WI38 (cell line): ENCODE data around the gene AOC2.
"Not testable (repeated sequence)": the region's sequence is repeated elsewhere in the genome, so short reads cannot be mapped to it uniquely, and the experiment has no call there.

Source experiments
- H3K4me3 ChIP-seq: 2 replicates; pipeline ENCODE4 v1.5.1; 2011; ENCODE audit warnings: low read depth, mild to moderate bottlenecking, control low read depth, low read length
- CTCF ChIP-seq: IDR thresholded peaks from 2 replicates; pipeline ENCODE4 v1.5.1; 2012; ENCODE audit warnings: low read depth, mild to moderate bottlenecking, control low read depth, low read length

Gene AOC2

GRCh38 chr17:42845556-42845917 is 1.2 kb downstream of the AOC2 start:
- TF ChIP-seq CTCF = no peak
- H3K4me3 ChIP-seq = no peak overlapping the region

GRCh38 chr17:42845918-42846593 is 1.7 kb downstream of the AOC2 start:
- no peak overlapping the region for H3K4me3 ChIP-seq
- TF ChIP-seq CTCF = no peak

DNA sequence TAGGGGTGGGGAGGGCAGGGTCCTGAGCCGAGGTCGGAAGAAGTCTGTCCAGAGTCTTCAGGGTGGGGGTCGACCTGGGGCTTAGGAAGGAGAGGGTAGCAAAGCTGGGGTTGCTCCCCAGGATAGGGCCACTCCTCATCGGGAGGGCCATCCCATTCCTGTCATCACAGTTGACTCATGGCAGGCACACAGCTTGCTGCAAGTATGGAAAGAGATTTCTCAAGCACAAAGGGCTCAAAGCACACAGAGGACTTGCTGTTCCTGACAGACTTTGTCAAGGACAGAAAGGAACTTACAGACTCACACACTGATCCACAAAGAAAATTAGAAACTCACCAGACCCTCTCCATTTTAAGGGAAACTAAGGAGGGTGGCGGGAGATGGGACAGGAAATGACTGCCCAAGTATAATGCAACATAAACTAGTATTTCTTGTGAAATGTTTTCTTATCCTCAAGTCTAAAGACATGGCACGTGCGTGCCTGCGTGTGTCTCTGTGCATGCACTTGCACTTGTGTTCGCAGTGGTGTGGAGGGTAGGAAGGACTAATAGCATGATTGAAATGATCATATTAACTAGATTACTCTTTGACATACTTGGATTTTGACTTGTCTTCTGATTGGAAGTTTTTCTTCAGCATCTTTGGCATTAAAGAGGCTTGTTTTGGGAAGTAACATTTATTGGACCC is 2.4 kb downstream of the AOC2 start:
- no peak overlapping the region for H3K4me3 ChIP-seq
- TF ChIP-seq CTCF = no peak

GRCh38 chr17:42848093-42848492 is 3.7 kb downstream of the AOC2 start:
- no peak for TF ChIP-seq CTCF

GRCh38 chr17:42849031-42849430 is 4.7 kb downstream of the AOC2 start:
- no peak overlapping the region for H3K4me3 ChIP-seq
- TF ChIP-seq CTCF = no peak

More at GRCh38 chr17:42848093-42848492, 3.7 kb downstream of the AOC2 start:
- no peak overlapping the region for H3K4me3 ChIP-seq

DNA sequence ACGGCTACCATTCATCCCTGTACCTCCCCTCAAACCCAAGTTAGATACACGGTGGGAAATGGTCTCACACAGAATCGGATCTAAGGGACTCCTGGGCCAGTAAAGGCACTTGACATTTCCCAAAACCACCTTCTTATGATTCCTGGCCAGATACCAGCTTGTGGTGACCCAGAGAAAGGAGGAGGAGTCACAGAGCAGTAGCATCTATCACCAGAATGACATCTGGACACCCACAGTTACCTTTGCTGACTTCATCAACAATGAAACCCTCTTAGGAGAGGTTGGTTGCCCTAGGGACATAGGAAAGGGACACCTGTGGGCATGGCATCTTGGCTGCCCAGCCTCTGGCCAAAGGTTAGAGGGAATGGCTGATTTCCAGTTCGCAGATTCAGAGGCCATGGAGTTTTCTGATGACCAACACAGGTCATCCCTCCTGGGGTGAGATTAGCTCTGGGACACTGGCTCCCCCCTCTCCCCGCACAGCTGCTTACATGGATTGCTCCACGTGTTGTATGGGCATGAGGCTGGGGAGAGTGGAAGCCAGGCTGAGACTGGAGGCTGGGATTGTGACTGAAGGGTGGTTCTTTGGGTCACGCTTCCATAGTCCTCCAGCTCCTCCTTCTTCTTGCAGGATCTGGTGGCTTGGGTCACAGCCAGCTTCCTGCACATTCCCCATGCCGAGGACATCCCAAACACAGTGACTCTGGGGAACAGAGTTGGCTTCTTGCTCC is 5.2 kb downstream of the AOC2 start:
- H3K4me3 ChIP-seq = no peak overlapping the region
- no peak for TF ChIP-seq CTCF

DNA sequence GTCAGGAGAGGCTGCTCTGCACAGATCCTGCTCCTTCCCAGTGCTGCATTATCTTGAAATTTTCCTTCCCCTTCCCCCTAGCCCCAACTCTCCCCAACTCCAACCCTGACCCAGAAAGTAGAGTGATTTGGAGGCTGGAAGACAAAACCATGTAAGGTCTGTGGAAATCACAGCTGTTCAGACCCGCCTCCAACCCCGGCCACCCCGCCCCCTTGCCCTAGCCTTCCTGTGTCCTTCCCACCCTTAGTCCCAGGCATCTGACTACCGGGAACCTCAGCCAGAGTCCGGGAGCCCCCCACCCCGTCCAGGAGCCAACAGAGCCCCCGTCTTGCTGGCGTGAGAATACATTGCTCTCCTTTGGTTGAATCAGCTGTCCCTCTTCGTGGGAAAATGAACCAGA is 6.6 kb downstream of the AOC2 start, which contains the start of gene AOC3:
TSS of gene AOC3 (plus strand) at position 246 of the 400 bp plus-strand sequence. CDS start at position 391, 145 bp downstream.
- no peak for TF ChIP-seq CTCF
- H3K4me3 ChIP-seq = no peak within 1 kb of the TSS

DNA sequence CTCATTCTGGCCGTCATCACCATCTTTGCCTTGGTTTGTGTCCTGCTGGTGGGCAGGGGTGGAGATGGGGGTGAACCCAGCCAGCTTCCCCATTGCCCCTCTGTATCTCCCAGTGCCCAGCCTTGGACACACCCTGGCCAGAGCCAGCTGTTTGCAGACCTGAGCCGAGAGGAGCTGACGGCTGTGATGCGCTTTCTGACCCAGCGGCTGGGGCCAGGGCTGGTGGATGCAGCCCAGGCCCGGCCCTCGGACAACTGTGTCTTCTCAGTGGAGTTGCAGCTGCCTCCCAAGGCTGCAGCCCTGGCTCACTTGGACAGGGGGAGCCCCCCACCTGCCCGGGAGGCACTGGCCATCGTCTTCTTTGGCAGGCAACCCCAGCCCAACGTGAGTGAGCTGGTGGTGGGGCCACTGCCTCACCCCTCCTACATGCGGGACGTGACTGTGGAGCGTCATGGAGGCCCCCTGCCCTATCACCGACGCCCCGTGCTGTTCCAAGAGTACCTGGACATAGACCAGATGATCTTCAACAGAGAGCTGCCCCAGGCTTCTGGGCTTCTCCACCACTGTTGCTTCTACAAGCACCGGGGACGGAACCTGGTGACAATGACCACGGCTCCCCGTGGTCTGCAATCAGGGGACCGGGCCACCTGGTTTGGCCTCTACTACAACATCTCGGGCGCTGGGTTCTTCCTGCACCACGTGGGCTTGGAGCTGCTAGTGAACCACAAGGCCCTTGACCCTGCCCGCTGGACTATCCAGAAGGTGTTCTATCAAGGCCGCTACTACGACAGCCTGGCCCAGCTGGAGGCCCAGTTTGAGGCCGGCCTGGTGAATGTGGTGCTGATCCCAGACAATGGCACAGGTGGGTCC is 7.2 kb downstream of the AOC2 start:
- H3K4me3 ChIP-seq = not testable (repeated sequence)
